Measurements from ENCODE around the gene NRAP. TPM values are rescaled to one million over a fixed set of nuclear protein-coding genes. Genes with fewer than 3 reads are reported as not detected.

The NRAP gene
- total and polyA plus RNA-seq, 4 donors = 0.05 to 0.13 (median 0.10) TPM

- Histone ChIP-seq H3K4me3 (ENCODE audit: low read depth in 1 of 3, low read length in 3 of 3) (no peak overlapping the region), H3K27me3 (ENCODE audit: control insufficient read depth in 4 of 4, insufficient read depth in 4 of 4, low read length in 3 of 4) (no peaks in the 10 kb centered on the region), H3K36me3 (ENCODE audit: control insufficient read depth in 4 of 4, insufficient read depth in 3 of 4, low read depth in 1 of 4, low read length in 3 of 4) (no peaks in the 10 kb centered on the region), H3K27ac (ENCODE audit: low read depth in 1 of 2, low read length in 2 of 2) (no peak overlapping the region), H3K4me1 (ENCODE audit: control insufficient read depth in 4 of 4, insufficient read depth in 4 of 4, low read length in 3 of 4) (no peaks in the 10 kb centered on the region), H3K9me3 (ENCODE audit: control insufficient read depth in 4 of 4, low read length in 3 of 4) (peaks cover 0 to 8% (median 6%) of the 10 kb centered on the region in 4 donors), H3K9ac (ENCODE audit: low read depth in 1 of 2, low read length in 2 of 2) (no peak overlapping the region)
- WGBS = 93% methylated on average over 3 of the region's 3 CpGs
- no peak for TF ChIP-seq TAF1 (conservative IDR thresholded peaks at IDR 0.05)
- TF ChIP-seq RAD21 (IDR thresholded peaks at IDR 0.05) = no peak
- no peak for TF ChIP-seq HNF4G (IDR thresholded peaks at IDR 0.05)
- TF ChIP-seq REST (IDR thresholded peaks at IDR 0.05) = no peak
- no peak for TF ChIP-seq YY1 (IDR thresholded peaks at IDR 0.05)
- no peak for TF ChIP-seq JUND (IDR thresholded peaks at IDR 0.05)
- TF ChIP-seq MAX (IDR thresholded peaks at IDR 0.05) = no peak
- DNase-seq (ENCODE audit: low spot score) = no peak
Observed at GRCh38 chr10:113600569-113600968, 63.3 kb downstream of the NRAP start.

- no peaks in the 10 kb centered on the region for H3K9me3 ChIP-seq (ENCODE audit: control insufficient read depth in 4 of 4, low read length in 3 of 4)
- H3K9ac ChIP-seq (ENCODE audit: low read depth in 1 of 2, low read length in 2 of 2) = no peak overlapping the region
- H3K4me1 ChIP-seq (ENCODE audit: control insufficient read depth in 4 of 4, insufficient read depth in 4 of 4, low read length in 3 of 4) = no peaks in the 10 kb centered on the region
- no peaks in the 10 kb centered on the region for H3K27me3 ChIP-seq (ENCODE audit: control insufficient read depth in 4 of 4, insufficient read depth in 4 of 4, low read length in 3 of 4)
- peaks cover 0 to 7% (median 3%) of the 10 kb centered on the region in 4 donors for H3K36me3 ChIP-seq (ENCODE audit: control insufficient read depth in 4 of 4, insufficient read depth in 3 of 4, low read depth in 1 of 4, low read length in 3 of 4)
- H3K4me3 ChIP-seq (ENCODE audit: low read depth in 1 of 3, low read length in 3 of 3) = no peak overlapping the region
- no peak overlapping the region for H3K27ac ChIP-seq (ENCODE audit: low read depth in 1 of 2, low read length in 2 of 2)
- WGBS = 90% methylated on average over 13 of the region's 13 CpGs
- no peak for DNase-seq (ENCODE audit: low spot score)
- TF ChIP-seq, protein P1, sequence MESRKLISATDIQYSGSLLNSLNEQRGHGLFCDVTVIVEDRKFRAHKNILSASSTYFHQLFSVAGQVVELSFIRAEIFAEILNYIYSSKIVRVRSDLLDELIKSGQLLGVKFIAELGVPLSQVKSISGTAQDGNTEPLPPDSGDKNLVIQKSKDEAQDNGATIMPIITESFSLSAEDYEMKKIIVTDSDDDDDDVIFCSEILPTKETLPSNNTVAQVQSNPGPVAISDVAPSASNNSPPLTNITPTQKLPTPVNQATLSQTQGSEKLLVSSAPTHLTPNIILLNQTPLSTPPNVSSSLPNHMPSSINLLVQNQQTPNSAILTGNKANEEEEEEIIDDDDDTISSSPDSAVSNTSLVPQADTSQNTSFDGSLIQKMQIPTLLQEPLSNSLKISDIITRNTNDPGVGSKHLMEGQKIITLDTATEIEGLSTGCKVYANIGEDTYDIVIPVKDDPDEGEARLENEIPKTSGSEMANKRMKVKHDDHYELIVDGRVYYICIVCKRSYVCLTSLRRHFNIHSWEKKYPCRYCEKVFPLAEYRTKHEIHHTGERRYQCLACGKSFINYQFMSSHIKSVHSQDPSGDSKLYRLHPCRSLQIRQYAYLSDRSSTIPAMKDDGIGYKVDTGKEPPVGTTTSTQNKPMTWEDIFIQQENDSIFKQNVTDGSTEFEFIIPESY (IDR thresholded peaks at IDR 0.05) = no peak
- no peak for TF ChIP-seq HNF4A (conservative IDR thresholded peaks at IDR 0.05)
- TF ChIP-seq, protein P2, sequence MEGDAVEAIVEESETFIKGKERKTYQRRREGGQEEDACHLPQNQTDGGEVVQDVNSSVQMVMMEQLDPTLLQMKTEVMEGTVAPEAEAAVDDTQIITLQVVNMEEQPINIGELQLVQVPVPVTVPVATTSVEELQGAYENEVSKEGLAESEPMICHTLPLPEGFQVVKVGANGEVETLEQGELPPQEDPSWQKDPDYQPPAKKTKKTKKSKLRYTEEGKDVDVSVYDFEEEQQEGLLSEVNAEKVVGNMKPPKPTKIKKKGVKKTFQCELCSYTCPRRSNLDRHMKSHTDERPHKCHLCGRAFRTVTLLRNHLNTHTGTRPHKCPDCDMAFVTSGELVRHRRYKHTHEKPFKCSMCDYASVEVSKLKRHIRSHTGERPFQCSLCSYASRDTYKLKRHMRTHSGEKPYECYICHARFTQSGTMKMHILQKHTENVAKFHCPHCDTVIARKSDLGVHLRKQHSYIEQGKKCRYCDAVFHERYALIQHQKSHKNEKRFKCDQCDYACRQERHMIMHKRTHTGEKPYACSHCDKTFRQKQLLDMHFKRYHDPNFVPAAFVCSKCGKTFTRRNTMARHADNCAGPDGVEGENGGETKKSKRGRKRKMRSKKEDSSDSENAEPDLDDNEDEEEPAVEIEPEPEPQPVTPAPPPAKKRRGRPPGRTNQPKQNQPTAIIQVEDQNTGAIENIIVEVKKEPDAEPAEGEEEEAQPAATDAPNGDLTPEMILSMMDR (IDR thresholded peaks at IDR 0.05; ENCODE audit: low read depth, low read length, missing input control) = no peak
- no peak for TF ChIP-seq SP1 (IDR thresholded peaks at IDR 0.05)
- no peak for TF ChIP-seq RAD21 (IDR thresholded peaks at IDR 0.05)
- no peak for TF ChIP-seq GABPA (IDR thresholded peaks at IDR 0.05 in 1 of 2, conservative IDR thresholded peaks at IDR 0.05 in 1 of 2)
- no peak for TF ChIP-seq HNF4G (IDR thresholded peaks at IDR 0.05)
- TF ChIP-seq FOXA2 (IDR thresholded peaks at IDR 0.05) = no peak
- TF ChIP-seq REST (IDR thresholded peaks at IDR 0.05) = no peak
- TF ChIP-seq FOXA1 (IDR thresholded peaks at IDR 0.05) = no peak
- TF ChIP-seq EGR1 (IDR thresholded peaks at IDR 0.05; ENCODE audit: low read depth in 2 of 2) = no peak
Observed at GRCh38 chr10:113594652-113595051, 69.2 kb downstream of the NRAP start.

All from liver (tissue), 9 donors.